Heart left ventricle (tissue), 16 donors: Measurements from ENCODE around the gene TMEM169. TPM values are rescaled to one million over a fixed set of nuclear protein-coding genes. Genes with fewer than 3 reads are reported as not detected.
A peak's percentile ranks its signal among the peaks of the same experiment; 100 is the strongest.

Source experiments
- ATAC-seq, 4 donors: fragments of 200-7000 bp; cut with Tn5 transposase; one replicate each; pipeline ENCODE4 v1.9.1; 2020 to 2022; ENCODE audit warnings: moderate library complexity in 4 of 4, mild to moderate bottlenecking in 3 of 4, moderate number of reproducible peaks in 1 of 4
- DNase-seq, 5 donors: peaks; one replicate each; pipeline ENCODE4 v3.0.0-alpha.2; 2020
- H3K27ac ChIP-seq, 12 donors: fragments of 200-600 bp; sonication (generic) in 4 of 12; one replicate each; pipeline versions ENCODE4 v1.5.0 to v1.8.0; 2016 to 2022; ENCODE audit warnings: mild to moderate bottlenecking in 2 of 12
- H3K27me3 ChIP-seq, 9 donors: fragments of 200-600 bp; sonication (generic) in 2 of 9; one replicate each; pipeline versions ENCODE4 v1.5.1 to v1.8.0; 2016 to 2022; ENCODE audit warnings: mild to moderate bottlenecking in 3 of 9
- H3K36me3 ChIP-seq, 9 donors: fragments of 200-600 bp; sonication (generic) in 2 of 9; one replicate each; pipeline versions ENCODE4 v1.5.0 to v1.8.0; 2018 to 2022; ENCODE audit warnings: mild to moderate bottlenecking in 2 of 9
- H3K4me1 ChIP-seq, 12 donors: fragments of 200-600 bp; sonication (generic) in 4 of 12; one replicate each; pipeline versions ENCODE4 v1.5.0 to v1.8.0; 2016 to 2022; ENCODE audit warnings: mild to moderate bottlenecking in 3 of 12
- H3K4me3 ChIP-seq, 12 donors: fragments of 200-600 bp; sonication (generic) in 4 of 12; one replicate each; pipeline versions ENCODE4 v1.5.0 to v1.8.0; 2017 to 2022; ENCODE audit warnings: mild to moderate bottlenecking in 9 of 12, moderate library complexity in 4 of 12
- H3K9me3 ChIP-seq, 12 donors: fragments of 200-600 bp; sonication (generic) in 4 of 12; one replicate each; pipeline versions ENCODE4 v1.5.0 to v1.8.0; 2016 to 2022; ENCODE audit warnings: mild to moderate bottlenecking in 1 of 12
- CTCF ChIP-seq, 12 donors: fragments of 200-600 bp; sonication (generic) in 4 of 12; IDR thresholded peaks; one replicate each; pipeline versions ENCODE4 v1.5.0 to v1.8.0; 2018 to 2022; ENCODE audit warnings: antibody characterized with exemption in 12 of 12, mild to moderate bottlenecking in 5 of 12
- POLR2A ChIP-seq, 2 donors: fragments of 450-650 bp; IDR thresholded peaks; one replicate each; pipeline ENCODE4 v1.6.1; 2017; ENCODE audit warnings: antibody characterized with exemption in 2 of 2, mild to moderate bottlenecking in 2 of 2, moderate library complexity in 2 of 2
- WGBS, 4 donors: extraction: QIAGEN DNeasy Blood & Tissue Kit in 2 of 4; methylation state at CpG; one replicate each; pipeline versions ENCODE4 v1.1.5 to v1.1.7; 2013 to 2018; 5-methylcytosine and 5-hydroxymethylcytosine counted together
- intact Hi-C, 10 donors: fragments of 100-400 bp; cut with DNase I; formaldehyde crosslinking; loops; one replicate each; pipeline versions ENCODE4 v1.11.1 to v1.14.2; 2022
- polyA plus RNA-seq, 2 donors: library from polyadenylated mRNA; stranded (reverse); fragments of 200-250 nt; gene quantifications; one replicate each; pipeline ENCODE4 v1.2.3, GENCODE V29; 2013
- total RNA-seq, 9 donors: library from RNA; depleted of rRNA in 2 of 9; stranded (reverse); fragments of >200 nt in 2 of 9; fragmentation: NEBNext Ultra II Directional in 3 of 9; extraction: Animal tissue kit (Norgen Biotek cat#: 25700) in 3 of 9; gene quantifications; one replicate each; pipeline versions ENCODE4 v1.1.0 to v1.2.4, GENCODE V29; 2016 to 2023
- donor health status: ischemic (EF 13 %, LVEDD 7.1; RV severe dilation, severe dysfunction).
- donor health status: healthy with polysubstance abuse.
- donor health status: DM: no; HTN: yes; CAD: no.
- donor health status: DM: no; HTN: no; CAD: no.
- donor health status: ischemic (EF 25% LVEDD 6.9; RV normal size, moderate dysfunction).
- donor health status: ischemic (EF 25% LVEDD 5.7; RV mildly dilated, moderate dysfunction).
- donor health status: healthy.
- donor health status: DM: yes; HTN: yes; CAD: no.
- donor health status: ischemic (EF 35%, LVEDD 5.7; RV mildly dilated, moderate dysfunction).
- donor health status: nonischemic (EF 11% LVEDD 7.7; RV severe dilation, severe dysfunction).
- donor health status: DM: yes; HTN: yes; CAD: no.
- donor health status: PGD.
- donor health status: ischemic (EF 29% LVEDD 5.4; RV normal size, mild dysfunction).
- donor health status: nonischemic (EF 23%, LVEDD 6.1; RV moderate dilation, normal function).

TMEM169 gene
- total and polyA plus RNA-seq, 11 donors: 0.15 to 1.5 (median 0.32) TPM

- intact Hi-C loops: no loop called here
- Histone ChIP-seq H3K27me3 (no peaks in the 10 kb centered on the region), H3K4me1 (peaks cover 0 to 5% (median 0%) of the 10 kb centered on the region in 12 donors), H3K36me3 (peaks cover 0 to 20% (median 4%) of the 10 kb centered on the region in 9 donors), H3K4me3 (no peak overlapping the region), H3K27ac (no peak overlapping the region), H3K9me3 (peaks cover 0 to 5% (median 0%) of the 10 kb centered on the region in 12 donors)
- DNase-seq (no peak), ATAC-seq (no peak)
- 95 to 100% (median 97%) methylated on average over 5 of the region's 5 CpGs for WGBS, 4 donors
- TF ChIP-seq POLR2A (IDR thresholded peaks at IDR 0.05): no peak
- TF ChIP-seq CTCF (IDR thresholded peaks at IDR 0.05): peak in 1 of 12 donors; percentile 13
Observed at GRCh38 chr2:216059233-216059834, 22.4 kb upstream of the TMEM169 start.

- Histone ChIP-seq H3K27me3 (no peaks in the 10 kb centered on the region), H3K4me1 (no peaks in the 10 kb centered on the region), H3K27ac (no peak overlapping the region), H3K36me3 (peaks cover 0 to 41% (median 25%) of the 10 kb centered on the region in 9 donors), H3K4me3 (no peak overlapping the region), H3K9me3 (peaks cover 0 to 5% (median 0%) of the 10 kb centered on the region in 12 donors)
- intact Hi-C loops: no loop called here
- ATAC-seq (no peak), DNase-seq (no peak)
- TF ChIP-seq CTCF (IDR thresholded peaks at IDR 0.05) (peak in 2 of 12 donors; percentile 10 to 15), POLR2A (IDR thresholded peaks at IDR 0.05) (no peak)
- 94 to 99% (median 96%) methylated on average over 2 of the region's 2 CpGs for WGBS, 4 donors
Observed at GRCh38 chr2:216064014-216064630, 17.6 kb upstream of the TMEM169 start.

- Histone ChIP-seq H3K9me3 (no peaks in the 10 kb centered on the region), H3K4me3 (no peak overlapping the region), H3K4me1 (no peaks in the 10 kb centered on the region), H3K27ac (no peak overlapping the region), H3K36me3 (peaks cover 0 to 41% (median 25%) of the 10 kb centered on the region in 9 donors), H3K27me3 (no peaks in the 10 kb centered on the region)
- TF ChIP-seq CTCF (IDR thresholded peaks at IDR 0.05): no peak
- no peak for TF ChIP-seq POLR2A (IDR thresholded peaks at IDR 0.05)
- 86 to 95% (median 94%) methylated on average over 1 of the region's 1 CpG for WGBS, 4 donors
- DNase-seq (no peak), ATAC-seq (no peak)
- intact Hi-C loops: no loop called here
Observed at GRCh38 chr2:216064665-216065064, 17.1 kb upstream of the TMEM169 start.

GRCh38 chr2:216066230-216066629 lies 15.5 kb upstream of the TMEM169 start:
- DNase-seq: no peak
- no peaks in the 10 kb centered on the region for H3K27me3 ChIP-seq
- intact Hi-C loops: no loop called here
- no peaks in the 10 kb centered on the region for H3K4me1 ChIP-seq
- H3K27ac ChIP-seq: no peak overlapping the region
- no peak for ATAC-seq
- H3K4me3 ChIP-seq: no peak overlapping the region
- peaks cover 0 to 41% (median 25%) of the 10 kb centered on the region in 9 donors for H3K36me3 ChIP-seq
- no peak for TF ChIP-seq CTCF (IDR thresholded peaks at IDR 0.05)
- no peak for TF ChIP-seq POLR2A (IDR thresholded peaks at IDR 0.05)
- H3K9me3 ChIP-seq: no peaks in the 10 kb centered on the region
- WGBS, 4 donors: 83 to 89% (median 86%) methylated on average over 5 of the region's 5 CpGs
